ENCODE results near the gene HERPUD2. TPM values are rescaled to one million over a fixed set of nuclear protein-coding genes. Genes with fewer than 3 reads are reported as not detected.
A peak's percentile ranks its signal among the peaks of the same experiment; 100 is the strongest.

The HERPUD2 gene
- polyA plus RNA-seq (ENCODE audit: insufficient read length in 4 of 4) = 10 to 100 TPM; 28.0 to 39.3 (median 37.9) TPM

GRCh38 chr7:35694784-35695472 is at the start of gene HERPUD2:
Gene HERPUD2 (minus strand): TSS chr7:35695135. CDS start chr7:35694330, 805 bp downstream.
- DNase-seq (ENCODE audit: low read depth in 4 of 4, low spot score in 2 of 4) = peak; percentile 76 to 91 (median 84)

GRCh38 chr7:35738889-35739288 is 44.0 kb upstream of the HERPUD2 start:
- DNase-seq (ENCODE audit: low read depth in 4 of 4, low spot score in 2 of 4) = no peak

GRCh38 chr7:35736725-35737124 is 41.8 kb upstream of the HERPUD2 start:
- DNase-seq (ENCODE audit: low read depth in 4 of 4, low spot score in 2 of 4) = no peak

- DNase-seq (ENCODE audit: low read depth in 4 of 4, low spot score in 2 of 4) = no peak
Measured at GRCh38 chr7:35735396-35735795, 40.5 kb upstream of the HERPUD2 start.

- no peak for DNase-seq (ENCODE audit: low read depth in 4 of 4, low spot score in 2 of 4)
Measured at GRCh38 chr7:35734001-35734483, 39.1 kb upstream of the HERPUD2 start.

GRCh38 chr7:35731349-35731748 is 36.4 kb upstream of the HERPUD2 start:
- DNase-seq (ENCODE audit: low read depth in 4 of 4, low spot score in 2 of 4) = no peak

GRCh38 chr7:35729061-35729783 is 34.3 kb upstream of the HERPUD2 start:
- no peak for DNase-seq (ENCODE audit: low read depth in 4 of 4, low spot score in 2 of 4)

- no peak for DNase-seq (ENCODE audit: low read depth in 4 of 4, low spot score in 2 of 4)
Measured at GRCh38 chr7:35728412-35729060, 33.6 kb upstream of the HERPUD2 start.

GRCh38 chr7:35727571-35727970 is 32.6 kb upstream of the HERPUD2 start:
- DNase-seq (ENCODE audit: low read depth in 4 of 4, low spot score in 2 of 4) = no peak

GRCh38 chr7:35726654-35727053 is 31.7 kb upstream of the HERPUD2 start:
- no peak for DNase-seq (ENCODE audit: low read depth in 4 of 4, low spot score in 2 of 4)

GRCh38 chr7:35725280-35725680 is 30.3 kb upstream of the HERPUD2 start:
- DNase-seq (ENCODE audit: low read depth in 4 of 4, low spot score in 2 of 4) = no peak

- DNase-seq (ENCODE audit: low read depth in 4 of 4, low spot score in 2 of 4) = no peak
Measured at GRCh38 chr7:35723011-35723410, 28.1 kb upstream of the HERPUD2 start.

- DNase-seq (ENCODE audit: low read depth in 4 of 4, low spot score in 2 of 4) = no peak
Measured at GRCh38 chr7:35722054-35722849, 27.3 kb upstream of the HERPUD2 start.

- no peak for DNase-seq (ENCODE audit: low read depth in 4 of 4, low spot score in 2 of 4)
Measured at GRCh38 chr7:35721288-35721687, 26.4 kb upstream of the HERPUD2 start.

GRCh38 chr7:35720849-35721248 is 25.9 kb upstream of the HERPUD2 start:
- DNase-seq (ENCODE audit: low read depth in 4 of 4, low spot score in 2 of 4) = no peak

GRCh38 chr7:35720032-35720431 is 25.1 kb upstream of the HERPUD2 start:
- DNase-seq (ENCODE audit: low read depth in 4 of 4, low spot score in 2 of 4) = no peak

GRCh38 chr7:35718047-35718446 is 23.1 kb upstream of the HERPUD2 start:
- no peak for DNase-seq (ENCODE audit: low read depth in 4 of 4, low spot score in 2 of 4)

- DNase-seq (ENCODE audit: low read depth in 4 of 4, low spot score in 2 of 4) = no peak
Measured at GRCh38 chr7:35717516-35717915, 22.6 kb upstream of the HERPUD2 start.

GRCh38 chr7:35717013-35717412 is 22.1 kb upstream of the HERPUD2 start:
- no peak for DNase-seq (ENCODE audit: low read depth in 4 of 4, low spot score in 2 of 4)

GRCh38 chr7:35716038-35716803 is 21.3 kb upstream of the HERPUD2 start:
- no peak for DNase-seq (ENCODE audit: low read depth in 4 of 4, low spot score in 2 of 4)
